ENCODE measurements around the gene CYP21A2. TPM values are rescaled to one million over a fixed set of nuclear protein-coding genes. Genes with fewer than 3 reads are reported as not detected.
"Not testable (repeated sequence)": the region's sequence is repeated elsewhere in the genome, so short reads cannot be mapped to it uniquely, and the experiment has no call there.

The CYP21A2 gene
- total RNA-seq, 4 donors from 2014 or later, result 0.16 to 0.41 TPM; not detected in 2

- ATAC-seq; in situ Hi-C loops (cut with MboI; ENCODE audit: low sequenced_read_pairs in 4 of 4): not testable (repeated sequence)
These were observed 663 bp downstream of the CYP21A2 start for GRCh38 chr6:32038878-32039277.

GRCh38 chr6:32039321-32040274 is 1.4 kb downstream of the CYP21A2 start:
- H3K4me3 ChIP-seq; H3K27me3 ChIP-seq; H3K4me1 ChIP-seq; H3K36me3 ChIP-seq; H3K9me3 ChIP-seq; H3K27ac ChIP-seq; in situ Hi-C loops (cut with MboI; ENCODE audit: low sequenced_read_pairs in 4 of 4); DNase-seq; ATAC-seq: not testable (repeated sequence)
- intact Hi-C loops (cut with DNase I; ENCODE audit: low total_unique reads), result loop anchor here (10.0 kb wide), 1 partner anchor 75 kb away; no protein-coding TSS in a partner anchor

More at GRCh38 chr6:32038878-32039277, 663 bp downstream of the CYP21A2 start:
- H3K27me3 ChIP-seq; H3K27ac ChIP-seq; H3K9me3 ChIP-seq; H3K4me1 ChIP-seq; DNase-seq; H3K36me3 ChIP-seq; intact Hi-C loops (cut with DNase I; ENCODE audit: low total_unique reads); H3K4me3 ChIP-seq: not testable (repeated sequence)

- H3K4me3 ChIP-seq; H3K4me1 ChIP-seq; H3K9me3 ChIP-seq; DNase-seq; H3K27me3 ChIP-seq; ATAC-seq; in situ Hi-C loops (cut with MboI; ENCODE audit: low sequenced_read_pairs in 4 of 4); H3K36me3 ChIP-seq; H3K27ac ChIP-seq: not testable (repeated sequence)
- intact Hi-C loops (cut with DNase I; ENCODE audit: low total_unique reads), result loop anchor here (10.0 kb wide), 1 partner anchor 74 kb away; no protein-coding TSS in a partner anchor
These were observed 2.3 kb downstream of the CYP21A2 start for GRCh38 chr6:32040299-32041049.

- not testable (repeated sequence) for H3K27ac ChIP-seq, DNase-seq
These were observed 2.8 kb downstream of the CYP21A2 start for GRCh38 chr6:32041050-32041321.

GRCh38 chr6:32041385-32041784 is 3.2 kb downstream of the CYP21A2 start:
- H3K27ac ChIP-seq; DNase-seq; in situ Hi-C loops (cut with MboI; ENCODE audit: low sequenced_read_pairs in 4 of 4); H3K4me1 ChIP-seq; H3K27me3 ChIP-seq; H3K36me3 ChIP-seq; ATAC-seq; H3K4me3 ChIP-seq; H3K9me3 ChIP-seq: not testable (repeated sequence)
- intact Hi-C loops (cut with DNase I; ENCODE audit: low total_unique reads), result loop anchor here (10.0 kb wide), 1 partner anchor 73 kb away; no protein-coding TSS in a partner anchor

More at GRCh38 chr6:32041050-32041321, 2.8 kb downstream of the CYP21A2 start:
- in situ Hi-C loops (cut with MboI; ENCODE audit: low sequenced_read_pairs in 4 of 4); H3K27me3 ChIP-seq; H3K36me3 ChIP-seq; H3K9me3 ChIP-seq; ATAC-seq; H3K4me1 ChIP-seq; H3K4me3 ChIP-seq: not testable (repeated sequence)
- intact Hi-C loops (cut with DNase I; ENCODE audit: low total_unique reads), result loop anchor here (10.0 kb wide), 1 partner anchor 74 kb away; no protein-coding TSS in a partner anchor

- DNase-seq, result not testable (repeated sequence)
- intact Hi-C loops (cut with DNase I; ENCODE audit: low total_unique reads), result loop anchor here (10.0 kb wide), 1 partner anchor 73 kb away; no protein-coding TSS in a partner anchor
These were observed 4.1 kb downstream of the CYP21A2 start for GRCh38 chr6:32042276-32042675.

GRCh38 chr6:32043589-32044380 is 5.6 kb downstream of the CYP21A2 start:
- H3K27me3 ChIP-seq; H3K36me3 ChIP-seq; in situ Hi-C loops (cut with MboI; ENCODE audit: low sequenced_read_pairs in 4 of 4); H3K4me3 ChIP-seq; H3K27ac ChIP-seq; H3K9me3 ChIP-seq; H3K4me1 ChIP-seq; DNase-seq; ATAC-seq: not testable (repeated sequence)
- intact Hi-C loops (cut with DNase I; ENCODE audit: low total_unique reads), result loop anchor here (10.0 kb wide), 1 partner anchor 71 kb away; no protein-coding TSS in a partner anchor

More at GRCh38 chr6:32042276-32042675, 4.1 kb downstream of the CYP21A2 start:
- in situ Hi-C loops (cut with MboI; ENCODE audit: low sequenced_read_pairs in 4 of 4); H3K4me3 ChIP-seq; H3K36me3 ChIP-seq; H3K9me3 ChIP-seq; H3K27me3 ChIP-seq; H3K4me1 ChIP-seq; H3K27ac ChIP-seq; ATAC-seq: not testable (repeated sequence)

- H3K4me1 ChIP-seq; DNase-seq; ATAC-seq; H3K9me3 ChIP-seq; in situ Hi-C loops (cut with MboI; ENCODE audit: low sequenced_read_pairs in 4 of 4); H3K27me3 ChIP-seq; H3K27ac ChIP-seq; H3K4me3 ChIP-seq; H3K36me3 ChIP-seq: not testable (repeated sequence)
- intact Hi-C loops (cut with DNase I; ENCODE audit: low total_unique reads), result loop anchor here (10.0 kb wide), 1 partner anchor 70 kb away; no protein-coding TSS in a partner anchor
These were observed 6.7 kb downstream of the CYP21A2 start for GRCh38 chr6:32044916-32045315.
